Astrocyte (in vitro differentiated cells and primary cell): Measurements from ENCODE around the gene DARS1. TPM values are rescaled to one million over a fixed set of nuclear protein-coding genes. Genes with fewer than 3 reads are reported as not detected.
"Not testable (repeated sequence)": the region's sequence is repeated elsewhere in the genome, so short reads cannot be mapped to it uniquely, and the experiment has no call there.

Experiments
- DNase-seq: peaks from one replicate; pipeline ENCODE4 v3.0.0-alpha.2; 2010; ENCODE audit warnings: low read depth
- FAIRE-seq: peaks from 2 replicates; lab custom pipeline; 2011; peaks lifted over from hg19 to GRCh38; lab: Jason Lieb, UNC
- H2AFZ ChIP-seq: 2 replicates; pipeline ENCODE4 v1.6.0; 2012; ENCODE audit warnings: low read depth, low read length, inconsistent platforms
- H3K27ac ChIP-seq: 2 replicates; pipeline ENCODE4 v1.5.1; 2011; ENCODE audit warnings: low read depth, low read length, inconsistent platforms
- H3K27me3 ChIP-seq: 2 replicates; pipeline ENCODE4 v1.6.0; 2011; ENCODE audit warnings: low read length, inconsistent platforms; ENCODE audit not compliant: insufficient read depth
- H3K36me3 ChIP-seq: 2 replicates; pipeline ENCODE4 v1.5.1; 2011; ENCODE audit warnings: low read length, inconsistent platforms; ENCODE audit not compliant: insufficient read depth
- H3K4me1 ChIP-seq: 2 replicates; pipeline ENCODE4 v1.5.1; 2011; ENCODE audit warnings: low read length, inconsistent platforms; ENCODE audit not compliant: insufficient read depth
- H3K4me2 ChIP-seq: 2 replicates; pipeline ENCODE4 v1.6.0; 2012; ENCODE audit warnings: low read length, inconsistent platforms
- H3K4me3 ChIP-seq: 2 replicates; pipeline ENCODE4 v1.5.1; 2011; ENCODE audit warnings: low read depth, mild to moderate bottlenecking, low read length, inconsistent platforms; ENCODE audit not compliant: insufficient read depth
- H3K79me2 ChIP-seq: 2 replicates; pipeline ENCODE4 v1.6.0; 2012; ENCODE audit warnings: mild to moderate bottlenecking, low read length, inconsistent platforms; ENCODE audit not compliant: insufficient read depth
- H3K9ac ChIP-seq: 2 replicates; pipeline ENCODE4 v1.6.0; 2012; ENCODE audit warnings: mild to moderate bottlenecking, low read length, inconsistent platforms
- H3K9me3 ChIP-seq: 2 replicates; pipeline ENCODE4 v1.5.1; 2012; ENCODE audit warnings: low read depth, mild to moderate bottlenecking, low read length, inconsistent platforms; ENCODE audit not compliant: insufficient read depth
- H4K20me1 ChIP-seq: 2 replicates; pipeline ENCODE4 v1.6.0; 2012; ENCODE audit warnings: low read length, inconsistent platforms; ENCODE audit not compliant: insufficient read depth
- H3K27ac Mint-ChIP-seq: one replicate; pipeline ENCODE4 v1.8.0; 2021; ENCODE audit warnings: mild to moderate bottlenecking, mixed read lengths; ENCODE audit not compliant: unreplicated experiment
- H3K27me3 Mint-ChIP-seq: one replicate; pipeline ENCODE4 v1.8.0; 2021; ENCODE audit warnings: low read depth, mixed read lengths; ENCODE audit not compliant: unreplicated experiment
- H3K36me3 Mint-ChIP-seq: one replicate; pipeline ENCODE4 v1.8.0; 2021; ENCODE audit warnings: low read depth, mixed read lengths; ENCODE audit not compliant: unreplicated experiment
- H3K4me1 Mint-ChIP-seq: one replicate; pipeline ENCODE4 v1.8.0; 2021; ENCODE audit warnings: low read depth, mixed read lengths; ENCODE audit not compliant: unreplicated experiment
- H3K4me3 Mint-ChIP-seq: one replicate; pipeline ENCODE4 v1.8.0; 2021; ENCODE audit warnings: mild to moderate bottlenecking, moderate library complexity, mixed read lengths; ENCODE audit not compliant: unreplicated experiment
- H3K9me3 Mint-ChIP-seq: one replicate; pipeline ENCODE4 v1.8.0; 2021; ENCODE audit warnings: mild to moderate bottlenecking, mixed read lengths; ENCODE audit not compliant: unreplicated experiment
- CTCF ChIP-seq: IDR thresholded peaks from 2 replicates; pipeline ENCODE4 v1.5.1; 2011; ENCODE audit warnings: low read depth, mild to moderate bottlenecking, inconsistent platforms, low read length, moderate library complexity; ENCODE audit not compliant: insufficient read depth
- EZH2 ChIP-seq: IDR thresholded peaks from 2 replicates; pipeline ENCODE4 v1.6.1; 2012; ENCODE audit warnings: mild to moderate bottlenecking, low read length, inconsistent platforms; ENCODE audit not compliant: insufficient read depth
- total RNA-seq: library from RNA; stranded (reverse); gene quantifications from 2 replicates; pipeline ENCODE4 v1.2.1, GENCODE V29; 2021

The DARS1 gene
- total RNA-seq, 1 donor from 2014 or later = 37.9 TPM

DNA sequence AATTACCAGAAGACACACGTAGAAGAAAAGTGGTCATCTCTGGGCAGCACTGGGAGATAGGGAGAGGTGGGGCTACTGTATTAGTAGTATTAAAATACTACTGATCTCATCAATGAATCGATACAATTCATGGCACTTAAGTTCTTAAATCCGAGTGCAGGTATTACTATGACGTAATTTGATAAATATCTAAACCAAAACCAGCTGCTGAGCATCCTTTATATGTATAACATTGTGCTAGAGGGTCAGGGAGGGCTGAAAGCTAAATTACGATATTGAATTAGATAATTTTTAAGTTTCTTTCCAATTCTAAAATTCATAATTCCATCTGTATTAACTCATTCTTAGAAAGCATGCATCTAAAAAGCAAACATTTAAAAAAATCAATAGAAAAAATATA is 25.3 kb downstream of the DARS1 start:
- H3K4me3 Mint-ChIP-seq = no peak overlapping the region
- H3K36me3 Mint-ChIP-seq = no peaks in the 10 kb centered on the region

DNA sequence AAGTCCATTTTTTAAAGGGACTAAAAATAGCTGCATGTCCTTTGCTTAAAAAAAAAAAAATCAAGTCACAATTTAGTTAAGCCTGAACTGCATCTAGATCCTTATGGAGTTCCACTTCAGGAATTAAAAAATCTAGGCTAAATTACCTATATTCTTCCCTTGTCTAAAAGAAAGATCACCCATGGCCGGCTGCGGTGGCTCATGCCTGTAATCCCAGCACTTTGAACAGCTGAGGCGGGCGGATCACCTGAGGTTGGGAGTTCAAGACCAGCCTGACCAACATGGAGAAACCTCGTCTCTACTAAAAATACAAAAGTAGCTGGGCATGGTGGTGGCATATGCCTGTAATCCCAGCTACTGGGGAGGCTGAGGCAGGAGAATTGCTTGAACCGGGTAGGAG is 26.5 kb downstream of the DARS1 start:
- peaks cover 19% of the 10 kb centered on the region for H3K4me1 Mint-ChIP-seq
- H3K27ac Mint-ChIP-seq = not testable (repeated sequence)

More for the DNA sequence above, 25.3 kb downstream of the DARS1 start:
- Histone ChIP-seq H3K4me3 (no peak overlapping the region), H3K9me3 (no peaks in the 10 kb centered on the region), H3K4me1 (peaks cover 5% of the 10 kb centered on the region), H3K27ac (no peak overlapping the region), H3K4me2 (no peak overlapping the region), H3K36me3 (peaks cover 7% of the 10 kb centered on the region), H2AFZ (no peak overlapping the region), H3K79me2 (peaks cover 25% of the 10 kb centered on the region), H3K9ac (no peak overlapping the region), H3K27me3 (no peaks in the 10 kb centered on the region), H4K20me1 (peaks cover 14% of the 10 kb centered on the region)
- H3K27ac Mint-ChIP-seq = no peak overlapping the region
- no peaks in the 10 kb centered on the region for H3K27me3 Mint-ChIP-seq
- DNase-seq (no peak), FAIRE-seq (no peak)
- peaks cover 2% of the 10 kb centered on the region for H3K9me3 Mint-ChIP-seq
- TF ChIP-seq EZH2 (no peak), CTCF (no peak)
- H3K4me1 Mint-ChIP-seq = peaks cover 25% of the 10 kb centered on the region

DNA sequence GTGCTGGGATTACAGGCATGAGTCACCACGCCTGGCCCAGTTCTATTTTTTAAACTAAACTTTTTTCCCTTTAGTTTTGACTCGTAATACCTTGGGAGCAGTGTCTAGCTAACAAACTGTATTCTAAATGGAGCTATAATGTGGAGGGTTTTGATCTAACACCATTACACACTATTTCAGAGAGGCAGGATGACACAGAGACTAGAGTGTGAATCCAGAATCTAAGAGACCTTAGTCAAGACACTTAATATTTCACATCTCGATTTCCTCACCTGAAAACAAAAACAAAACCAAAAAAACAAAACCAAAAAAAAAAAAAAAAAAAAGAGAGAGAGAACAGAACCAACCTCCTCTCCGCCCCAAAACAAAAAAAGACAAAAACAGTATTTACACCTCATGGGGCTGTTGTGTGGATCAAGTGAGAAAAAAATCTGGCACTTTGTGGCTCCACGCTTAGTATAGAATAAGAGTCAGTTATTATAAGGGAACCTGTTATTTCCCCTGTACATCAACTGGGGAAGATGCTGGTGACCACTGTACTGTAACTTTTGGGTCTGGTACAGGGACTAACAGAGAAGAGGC is 31.3 kb downstream of the DARS1 start:
- H3K36me3 ChIP-seq = no peaks in the 10 kb centered on the region
- H4K20me1 ChIP-seq = peaks cover 13% of the 10 kb centered on the region
- no peak for TF ChIP-seq EZH2
- no peak for TF ChIP-seq CTCF
- H2AFZ ChIP-seq = no peak overlapping the region
- H3K27ac ChIP-seq = no peak overlapping the region
- H3K27me3 ChIP-seq = no peaks in the 10 kb centered on the region
- peaks cover 40% of the 10 kb centered on the region for H3K79me2 ChIP-seq
- Mint-ChIP-seq H3K36me3 (peaks cover 12% of the 10 kb centered on the region), H3K4me1 (peaks cover 2% of the 10 kb centered on the region), H3K4me3 (no peak overlapping the region), H3K9me3 (peaks cover 3% of the 10 kb centered on the region), H3K27me3 (no peaks in the 10 kb centered on the region), H3K27ac (no peak overlapping the region)
- no peak for FAIRE-seq
- no peak overlapping the region for H3K9ac ChIP-seq
- no peak overlapping the region for H3K4me3 ChIP-seq
- DNase-seq = no peak
- no peak overlapping the region for H3K4me2 ChIP-seq
- H3K4me1 ChIP-seq = peaks cover 11% of the 10 kb centered on the region
- no peaks in the 10 kb centered on the region for H3K9me3 ChIP-seq

More for the DNA sequence above, 26.5 kb downstream of the DARS1 start:
- not testable (repeated sequence) for H3K36me3 Mint-ChIP-seq, H3K36me3 ChIP-seq, H3K27ac ChIP-seq, H3K4me1 ChIP-seq, H3K9me3 ChIP-seq, H3K4me3 ChIP-seq, H3K27me3 Mint-ChIP-seq, H3K4me2 ChIP-seq, FAIRE-seq, H3K9me3 Mint-ChIP-seq, H3K4me3 Mint-ChIP-seq, H2AFZ ChIP-seq, H3K27me3 ChIP-seq, H3K9ac ChIP-seq, DNase-seq
- peaks cover 34% of the 10 kb centered on the region for H3K79me2 ChIP-seq
- peaks cover 16% of the 10 kb centered on the region for H4K20me1 ChIP-seq
